HG02798 (cell line): ENCODE measurements around the gene FAM9C.

Experiments used
- ATAC-seq: cut with Tn5 transposase; IDR thresholded peaks from one replicate; pipeline ENCODE4 v1.9.1; 2021; ENCODE audit warnings: mild to moderate bottlenecking; ENCODE audit not compliant: unreplicated experiment, poor library complexity

FAM9C gene

DNA sequence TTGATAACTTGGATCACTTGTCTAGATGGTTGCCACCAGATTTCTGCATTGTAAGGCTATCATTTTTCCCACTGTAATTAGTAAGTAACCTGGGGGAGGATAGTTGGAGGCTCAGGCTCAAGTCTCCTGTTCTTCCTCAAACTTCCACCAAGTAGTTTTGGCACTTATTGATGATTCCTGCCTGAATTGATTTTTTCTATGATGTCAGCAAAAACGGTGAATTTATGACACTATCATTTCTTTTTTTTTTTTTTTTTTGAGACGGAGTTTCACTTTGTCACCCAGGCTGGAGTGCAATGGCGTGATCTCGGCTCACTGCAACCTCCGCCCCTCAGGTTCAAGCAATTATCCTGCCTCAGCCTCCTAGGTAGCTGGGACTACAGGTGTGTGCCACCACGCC, 57.1 kb downstream of the FAM9C start:
- no peak for ATAC-seq

DNA sequence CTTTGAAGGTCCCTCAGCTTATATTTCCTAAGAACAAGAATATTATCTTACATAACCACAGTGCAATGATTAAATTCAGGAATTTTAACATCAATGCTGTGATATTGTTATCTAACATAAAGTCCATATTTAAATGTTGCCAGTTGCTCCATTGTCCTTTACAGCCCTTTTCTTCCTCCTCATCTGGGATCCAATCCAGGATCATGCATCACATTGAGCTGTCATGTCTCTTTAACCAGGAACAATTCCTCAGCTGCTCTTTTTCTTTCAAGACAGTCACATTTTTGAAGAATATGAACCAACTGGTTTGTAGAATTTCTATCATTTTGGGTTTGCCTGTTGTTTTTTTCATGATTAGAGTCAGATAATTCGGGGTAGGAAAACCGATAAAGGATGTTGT, 57.5 kb downstream of the FAM9C start:
- no peak for ATAC-seq

DNA sequence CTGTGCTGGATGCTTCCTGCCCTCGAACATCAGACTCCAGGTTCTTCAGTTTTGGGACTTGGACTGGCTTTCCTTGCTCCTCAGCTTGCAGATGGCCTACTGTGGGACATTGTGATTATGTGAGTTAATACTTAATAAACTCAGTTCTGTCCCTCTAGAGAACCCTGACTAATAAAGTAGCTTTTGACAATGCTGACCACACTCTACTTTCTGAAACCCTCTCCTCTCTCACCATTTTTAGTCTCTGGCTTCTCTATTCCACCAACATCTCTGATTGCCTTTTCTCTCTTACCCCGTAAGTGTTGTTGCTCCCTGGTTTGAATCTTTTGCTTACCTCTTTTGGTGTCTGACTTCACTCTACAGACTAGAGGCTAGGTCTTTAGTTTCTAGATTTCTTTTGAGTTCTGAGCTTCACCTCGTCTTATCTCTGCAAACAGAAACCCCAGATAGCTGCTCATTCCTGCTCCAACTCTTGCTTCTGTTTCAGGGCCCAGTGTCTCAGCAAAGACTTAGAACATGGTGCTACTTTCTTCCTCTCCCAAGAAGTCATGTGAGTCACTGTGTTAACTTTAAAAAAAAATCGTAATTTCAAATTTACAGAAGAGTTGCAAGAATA, 58.1 kb downstream of the FAM9C start:
- peak; percentile 53 for ATAC-seq
